Peyer's patch (tissue), 4 donors: Measurements from ENCODE around the gene TDRD12. TPM values are rescaled to one million over a fixed set of nuclear protein-coding genes. Genes with fewer than 3 reads are reported as not detected.
"Not testable (repeated sequence)": the region's sequence is repeated elsewhere in the genome, so short reads cannot be mapped to it uniquely, and the experiment has no call there.

Source experiments
- DNase-seq, 3 donors: peaks; one replicate each; pipeline ENCODE4 v3.0.0-alpha.2; 2017 to 2019
- H3K27ac ChIP-seq, 4 donors: fragments of 200-600 bp; sonication (generic); one replicate each; pipeline ENCODE4 v1.5.1; 2016 to 2019
- H3K27me3 ChIP-seq, 2 donors: fragments of 200-600 bp; sonication (generic); one replicate each; pipeline ENCODE4 v1.5.1; 2019
- H3K36me3 ChIP-seq, 3 donors: fragments of 200-600 bp; sonication (generic); one replicate each; pipeline ENCODE4 v1.5.1; 2016 to 2019
- H3K4me1 ChIP-seq, 4 donors: fragments of 200-600 bp; sonication (generic); one replicate each; pipeline ENCODE4 v1.5.1; 2016 to 2019
- H3K4me3 ChIP-seq, 4 donors: fragments of 200-600 bp; sonication (generic); 1 replicate in 3 of 4; 2 replicates in 1 of 4; pipeline ENCODE4 v1.5.1; 2016 to 2019; ENCODE audit warnings: mild to moderate bottlenecking in 1 of 4
- H3K9me3 ChIP-seq, 4 donors: fragments of 200-600 bp; sonication (generic); one replicate each; pipeline ENCODE4 v1.5.1; 2016 to 2019; ENCODE audit warnings: mild to moderate bottlenecking in 1 of 4
- POLR2A ChIP-seq, 2 donors: fragments of 450-650 bp; IDR thresholded peaks; one replicate each; pipeline ENCODE4 v1.5.1; 2017; ENCODE audit warnings: antibody characterized with exemption in 2 of 2, mild to moderate bottlenecking in 2 of 2, moderate library complexity in 2 of 2
- total RNA-seq, 4 donors: library from RNA; depleted of rRNA; stranded (reverse); fragments of >200 nt; gene quantifications; one replicate each; pipeline ENCODE4 v1.1.0, GENCODE V29; 2016
- TF ChIP-seq, protein P1 (sequence below), 6 experiments: fragments of 450-650 bp in 4 of 6; fragments of 200-600 bp in 2 of 6; sonication (generic) in 1 of 6; IDR thresholded peaks; one replicate each; pipeline ENCODE4 v1.5.1; 2017 to 2019; ENCODE audit warnings: antibody characterized with exemption in 6 of 6, mild to moderate bottlenecking in 3 of 6, moderate library complexity in 1 of 6

TDRD12 gene
- total RNA-seq, 4 donors from 2014 or later: 1.7 TPM; not detected in 3

- no peak overlapping the region for H3K27ac ChIP-seq
- TF ChIP-seq, protein P1, sequence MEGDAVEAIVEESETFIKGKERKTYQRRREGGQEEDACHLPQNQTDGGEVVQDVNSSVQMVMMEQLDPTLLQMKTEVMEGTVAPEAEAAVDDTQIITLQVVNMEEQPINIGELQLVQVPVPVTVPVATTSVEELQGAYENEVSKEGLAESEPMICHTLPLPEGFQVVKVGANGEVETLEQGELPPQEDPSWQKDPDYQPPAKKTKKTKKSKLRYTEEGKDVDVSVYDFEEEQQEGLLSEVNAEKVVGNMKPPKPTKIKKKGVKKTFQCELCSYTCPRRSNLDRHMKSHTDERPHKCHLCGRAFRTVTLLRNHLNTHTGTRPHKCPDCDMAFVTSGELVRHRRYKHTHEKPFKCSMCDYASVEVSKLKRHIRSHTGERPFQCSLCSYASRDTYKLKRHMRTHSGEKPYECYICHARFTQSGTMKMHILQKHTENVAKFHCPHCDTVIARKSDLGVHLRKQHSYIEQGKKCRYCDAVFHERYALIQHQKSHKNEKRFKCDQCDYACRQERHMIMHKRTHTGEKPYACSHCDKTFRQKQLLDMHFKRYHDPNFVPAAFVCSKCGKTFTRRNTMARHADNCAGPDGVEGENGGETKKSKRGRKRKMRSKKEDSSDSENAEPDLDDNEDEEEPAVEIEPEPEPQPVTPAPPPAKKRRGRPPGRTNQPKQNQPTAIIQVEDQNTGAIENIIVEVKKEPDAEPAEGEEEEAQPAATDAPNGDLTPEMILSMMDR (IDR thresholded peaks at IDR 0.05): no peak
- TF ChIP-seq POLR2A (IDR thresholded peaks at IDR 0.05): no peak
- no peaks in the 10 kb centered on the region for H3K9me3 ChIP-seq
- DNase-seq: no peak
- H3K4me3 ChIP-seq: no peak overlapping the region
- H3K27me3 ChIP-seq: no peaks in the 10 kb centered on the region
- no peaks in the 10 kb centered on the region for H3K4me1 ChIP-seq
- peaks cover 0 to 36% (median 0%) of the 10 kb centered on the region in 3 donors for H3K36me3 ChIP-seq
Measured at GRCh38 chr19:32837531-32837930, 118.0 kb downstream of the TDRD12 start.

DNA sequence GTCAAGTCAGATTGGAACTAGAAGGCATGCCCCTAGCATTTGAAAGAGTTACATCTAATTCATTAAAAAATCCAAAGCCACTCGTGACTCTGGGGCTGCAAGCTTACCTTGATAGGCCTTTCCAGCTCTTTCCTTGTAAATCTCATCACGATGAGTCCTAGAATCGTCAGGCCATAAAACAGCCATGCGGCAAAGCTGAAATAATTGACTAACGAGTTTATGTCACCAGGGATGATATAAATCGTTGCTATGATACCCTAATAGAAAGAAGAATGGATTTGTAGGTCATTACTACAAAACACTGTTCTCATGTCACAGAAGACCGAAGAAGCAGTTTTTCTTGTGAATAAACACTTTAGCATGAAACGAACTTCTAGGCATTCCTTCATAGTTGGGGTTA lies 122.5 kb downstream of the TDRD12 start:
- Histone ChIP-seq H3K36me3 (peaks cover 0 to 32% (median 0%) of the 10 kb centered on the region in 3 donors), H3K27me3 (no peaks in the 10 kb centered on the region), H3K9me3 (no peaks in the 10 kb centered on the region), H3K4me1 (no peaks in the 10 kb centered on the region), H3K4me3 (no peak overlapping the region), H3K27ac (no peak overlapping the region)
- no peak for TF ChIP-seq POLR2A (IDR thresholded peaks at IDR 0.05)
- TF ChIP-seq, protein P1 (IDR thresholded peaks at IDR 0.05): no peak
- DNase-seq: no peak

- H3K4me1 ChIP-seq: no peaks in the 10 kb centered on the region
- no peak overlapping the region for H3K4me3 ChIP-seq
- H3K27ac ChIP-seq: no peak overlapping the region
- H3K9me3 ChIP-seq: no peaks in the 10 kb centered on the region
- no peak for DNase-seq
- no peak for TF ChIP-seq POLR2A (IDR thresholded peaks at IDR 0.05)
- TF ChIP-seq, protein P1 (IDR thresholded peaks at IDR 0.05): no peak
- no peaks in the 10 kb centered on the region for H3K27me3 ChIP-seq
- H3K36me3 ChIP-seq: peaks cover 0 to 32% (median 0%) of the 10 kb centered on the region in 3 donors
Measured at GRCh38 chr19:32843716-32844245, 124.2 kb downstream of the TDRD12 start.

DNA sequence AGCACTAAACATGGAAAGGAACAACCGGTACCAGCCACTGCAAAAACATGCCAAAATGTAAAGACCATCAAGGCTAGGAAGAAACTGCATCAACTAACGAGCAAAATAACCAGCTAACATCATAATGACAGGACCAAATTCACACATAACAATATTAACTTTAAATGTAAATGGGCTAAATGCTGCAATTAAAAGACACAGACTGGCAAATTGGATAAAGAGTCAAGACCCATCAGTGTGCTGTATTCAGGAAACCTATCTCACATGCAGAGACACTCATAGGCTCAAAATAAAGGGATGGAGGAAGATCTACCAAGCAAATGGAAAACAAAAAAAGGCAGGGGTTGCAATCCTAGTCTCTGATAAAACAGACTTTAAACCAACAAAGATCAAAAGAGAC lies 128.5 kb downstream of the TDRD12 start:
- H3K4me3 ChIP-seq, H3K4me1 ChIP-seq, DNase-seq, H3K27ac ChIP-seq, H3K9me3 ChIP-seq, H3K27me3 ChIP-seq: not testable (repeated sequence)
- H3K36me3 ChIP-seq: peaks cover 0 to 10% (median 0%) of the 10 kb centered on the region in 3 donors

GRCh38 chr19:32852216-32852615 lies 132.6 kb downstream of the TDRD12 start:
- no peak overlapping the region for H3K27ac ChIP-seq
- no peaks in the 10 kb centered on the region for H3K27me3 ChIP-seq
- no peak overlapping the region for H3K4me3 ChIP-seq
- H3K9me3 ChIP-seq: no peaks in the 10 kb centered on the region
- peaks cover 0 to 32% (median 0%) of the 10 kb centered on the region in 3 donors for H3K36me3 ChIP-seq
- peak in 1 of 3 donors; percentile 26 for DNase-seq
- TF ChIP-seq, protein P1 (IDR thresholded peaks at IDR 0.05): no peak
- TF ChIP-seq POLR2A (IDR thresholded peaks at IDR 0.05): no peak
- H3K4me1 ChIP-seq: no peaks in the 10 kb centered on the region

DNA sequence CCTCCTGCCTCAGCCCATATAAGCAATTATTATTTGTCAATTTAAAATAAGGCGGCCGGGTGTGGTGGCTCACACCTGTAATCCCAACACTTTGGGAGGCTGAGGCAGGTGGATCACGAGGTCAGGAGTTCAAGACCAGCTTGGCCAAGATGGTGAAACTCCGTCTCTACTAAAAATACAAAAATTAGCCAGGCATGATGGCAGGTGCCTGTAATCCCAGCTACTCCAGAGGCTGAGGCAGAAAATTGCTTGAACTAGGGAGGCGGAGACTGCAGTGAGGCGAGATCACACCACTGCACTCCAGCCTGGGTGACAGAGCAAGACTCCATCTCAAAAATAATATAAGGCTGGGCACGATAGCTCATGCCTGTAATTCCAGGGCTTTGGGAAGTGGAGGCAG lies 137.3 kb downstream of the TDRD12 start:
- H3K27me3 ChIP-seq, H3K27ac ChIP-seq, H3K9me3 ChIP-seq, H3K4me1 ChIP-seq, H3K4me3 ChIP-seq: not testable (repeated sequence)
- DNase-seq: peak in 1 of 3 donors; percentile 14
- H3K36me3 ChIP-seq: peaks cover 0 to 64% (median 0%) of the 10 kb centered on the region in 3 donors

DNA sequence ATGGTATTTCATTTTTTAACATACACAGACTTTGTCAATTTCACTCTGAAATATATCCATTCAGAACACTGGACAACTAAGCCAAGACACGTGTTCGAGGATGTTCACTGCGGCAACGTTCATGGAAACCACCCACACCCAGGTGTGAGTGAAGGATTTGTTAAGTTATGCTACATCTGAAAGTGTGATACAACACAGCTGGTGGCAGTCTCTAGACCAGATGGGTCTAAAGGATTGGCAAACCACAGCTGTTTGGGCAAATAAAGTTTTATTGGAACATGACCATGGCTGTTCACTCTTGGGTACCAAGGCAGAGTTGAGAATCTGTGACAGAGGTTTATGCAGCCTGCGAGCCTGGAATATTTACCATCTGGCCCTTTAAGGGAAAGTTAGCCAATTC lies 138.0 kb downstream of the TDRD12 start:
- Histone ChIP-seq H3K4me3 (no peak overlapping the region), H3K36me3 (peaks cover 0 to 71% (median 0%) of the 10 kb centered on the region in 3 donors), H3K27me3 (no peaks in the 10 kb centered on the region), H3K27ac (no peak overlapping the region), H3K4me1 (no peaks in the 10 kb centered on the region), H3K9me3 (no peaks in the 10 kb centered on the region)
- no peak for TF ChIP-seq POLR2A (IDR thresholded peaks at IDR 0.05)
- TF ChIP-seq, protein P1 (IDR thresholded peaks at IDR 0.05): no peak
- DNase-seq: peak in 1 of 3 donors; percentile 25
